ENCODE measurements around the gene ZNF503.

Gene ZNF503

DNA sequence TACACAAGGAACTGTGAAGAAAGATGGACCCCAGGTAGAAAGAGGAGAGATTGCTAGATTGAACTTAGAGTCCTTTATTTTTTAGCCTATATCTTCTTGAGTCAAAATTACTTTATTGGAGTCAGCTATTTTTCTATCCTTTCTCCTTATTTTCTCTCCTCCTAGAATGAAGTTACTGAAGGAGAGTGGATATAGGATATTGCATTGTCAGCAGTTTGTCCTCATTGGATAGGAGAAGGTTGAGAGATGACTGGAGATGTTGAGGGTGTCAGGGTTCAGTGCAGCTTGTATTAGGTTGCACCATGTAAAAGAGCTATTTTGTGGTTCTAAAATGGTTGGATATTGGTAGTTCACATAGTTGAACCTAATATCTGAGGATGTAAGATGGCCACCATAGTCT, 35.3 kb upstream of the ZNF503 start:
- TF ChIP-seq, protein P1, sequence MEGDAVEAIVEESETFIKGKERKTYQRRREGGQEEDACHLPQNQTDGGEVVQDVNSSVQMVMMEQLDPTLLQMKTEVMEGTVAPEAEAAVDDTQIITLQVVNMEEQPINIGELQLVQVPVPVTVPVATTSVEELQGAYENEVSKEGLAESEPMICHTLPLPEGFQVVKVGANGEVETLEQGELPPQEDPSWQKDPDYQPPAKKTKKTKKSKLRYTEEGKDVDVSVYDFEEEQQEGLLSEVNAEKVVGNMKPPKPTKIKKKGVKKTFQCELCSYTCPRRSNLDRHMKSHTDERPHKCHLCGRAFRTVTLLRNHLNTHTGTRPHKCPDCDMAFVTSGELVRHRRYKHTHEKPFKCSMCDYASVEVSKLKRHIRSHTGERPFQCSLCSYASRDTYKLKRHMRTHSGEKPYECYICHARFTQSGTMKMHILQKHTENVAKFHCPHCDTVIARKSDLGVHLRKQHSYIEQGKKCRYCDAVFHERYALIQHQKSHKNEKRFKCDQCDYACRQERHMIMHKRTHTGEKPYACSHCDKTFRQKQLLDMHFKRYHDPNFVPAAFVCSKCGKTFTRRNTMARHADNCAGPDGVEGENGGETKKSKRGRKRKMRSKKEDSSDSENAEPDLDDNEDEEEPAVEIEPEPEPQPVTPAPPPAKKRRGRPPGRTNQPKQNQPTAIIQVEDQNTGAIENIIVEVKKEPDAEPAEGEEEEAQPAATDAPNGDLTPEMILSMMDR (IDR thresholded peaks at IDR 0.05), result no peak

DNA sequence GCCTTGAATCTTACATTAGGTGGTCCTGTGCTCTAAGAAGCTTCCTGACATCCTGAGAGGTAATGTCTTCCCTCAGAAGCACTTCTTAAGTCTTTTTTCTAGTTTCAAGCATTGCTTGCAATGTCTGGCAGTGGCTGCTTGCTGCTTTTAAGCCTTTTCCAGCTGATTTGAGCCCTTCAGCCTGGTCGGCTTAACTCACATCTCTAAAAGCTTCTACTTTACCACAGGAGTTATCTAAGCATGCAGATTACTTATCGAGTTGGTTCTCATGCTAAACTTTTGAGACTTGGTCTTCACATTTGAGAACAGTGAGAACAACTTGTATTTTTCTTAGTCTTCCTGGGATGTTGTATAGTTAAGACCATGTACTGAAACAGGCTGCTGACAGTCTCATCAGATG, 33.7 kb upstream of the ZNF503 start:
- TF ChIP-seq, protein P1 (IDR thresholded peaks at IDR 0.05), result no peak

DNA sequence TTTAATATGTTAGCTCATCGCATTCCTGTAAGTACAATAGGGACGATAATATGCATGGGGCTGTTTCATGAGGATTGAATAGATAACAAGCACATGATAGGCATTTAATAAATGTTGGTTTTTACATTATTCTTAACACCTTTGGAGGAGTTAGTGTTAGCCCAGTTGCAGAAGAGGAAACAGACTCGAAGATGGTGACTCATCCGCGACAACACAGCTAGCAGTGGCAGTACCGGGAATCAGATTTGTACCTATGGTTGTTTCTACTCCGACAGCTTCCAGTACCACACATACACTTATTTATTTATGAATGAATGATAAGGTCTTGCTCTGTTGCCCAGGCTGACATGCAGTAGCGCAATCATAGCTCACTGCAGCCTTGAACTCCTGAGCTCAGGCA, 32.7 kb upstream of the ZNF503 start:
- TF ChIP-seq, protein P1 (IDR thresholded peaks at IDR 0.05), result no peak

DNA sequence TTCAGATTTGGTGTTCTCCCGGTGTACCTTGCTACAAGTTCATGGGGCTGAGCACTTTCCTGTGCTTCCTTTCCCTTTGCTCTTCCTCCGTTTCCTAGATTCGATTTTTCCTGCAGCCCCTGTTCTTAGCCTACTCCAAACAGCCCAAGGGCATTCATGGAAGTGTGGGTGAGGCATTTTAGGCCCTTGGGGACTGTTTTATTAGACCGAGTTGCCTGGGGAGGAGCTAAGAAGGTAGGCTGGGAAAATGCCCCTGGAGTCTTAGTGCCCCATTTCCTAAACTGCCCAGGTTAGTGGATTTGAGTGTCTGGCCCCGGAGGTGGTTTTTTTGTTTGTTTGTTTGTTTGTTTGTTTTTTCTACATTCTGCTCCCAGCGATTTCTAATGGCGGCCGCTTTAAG, 31.7 kb upstream of the ZNF503 start:
- TF ChIP-seq, protein P1 (IDR thresholded peaks at IDR 0.05), result no peak

DNA sequence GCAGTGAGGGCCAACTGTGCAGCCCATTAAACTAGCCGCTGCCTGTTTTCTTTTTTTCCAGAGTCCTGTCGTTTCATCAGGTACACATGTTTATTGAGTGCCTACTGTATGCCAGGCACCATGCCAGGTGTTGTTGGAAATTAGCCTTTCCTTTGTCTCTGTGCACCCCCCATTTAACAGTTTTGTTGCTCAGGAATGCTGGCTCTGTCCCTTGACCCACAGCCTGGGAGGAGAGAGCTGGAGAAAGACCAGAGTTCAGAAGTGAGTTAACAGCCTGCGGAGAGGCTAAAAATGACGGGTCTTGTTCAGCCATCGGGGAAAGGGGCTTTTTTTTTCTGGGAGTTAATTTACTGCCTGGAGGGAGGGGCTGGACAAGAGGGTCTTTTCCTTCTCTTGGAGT, 31.2 kb upstream of the ZNF503 start:
- TF ChIP-seq, protein P1 (IDR thresholded peaks at IDR 0.05), result no peak

DNA sequence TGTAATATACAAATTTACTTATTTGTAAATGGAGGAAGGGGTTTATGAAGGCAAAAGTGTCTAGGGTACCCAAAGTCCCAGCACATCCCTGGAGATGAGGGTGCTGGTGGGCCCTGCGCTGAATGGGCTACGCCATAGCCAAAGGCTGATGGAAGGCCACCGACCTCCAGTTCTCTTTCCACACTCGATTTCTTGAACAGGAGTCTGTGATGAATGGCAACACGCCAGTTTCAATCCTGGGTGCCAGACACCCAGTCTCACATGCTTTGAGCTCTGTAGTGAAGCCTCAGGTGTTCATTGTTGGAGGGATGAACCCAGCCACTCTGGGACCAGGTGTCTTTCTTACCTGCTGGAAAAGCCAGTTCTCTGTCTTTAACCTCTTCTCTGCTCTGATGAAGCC, 30.6 kb upstream of the ZNF503 start:
- TF ChIP-seq, protein P1 (IDR thresholded peaks at IDR 0.05), result no peak

DNA sequence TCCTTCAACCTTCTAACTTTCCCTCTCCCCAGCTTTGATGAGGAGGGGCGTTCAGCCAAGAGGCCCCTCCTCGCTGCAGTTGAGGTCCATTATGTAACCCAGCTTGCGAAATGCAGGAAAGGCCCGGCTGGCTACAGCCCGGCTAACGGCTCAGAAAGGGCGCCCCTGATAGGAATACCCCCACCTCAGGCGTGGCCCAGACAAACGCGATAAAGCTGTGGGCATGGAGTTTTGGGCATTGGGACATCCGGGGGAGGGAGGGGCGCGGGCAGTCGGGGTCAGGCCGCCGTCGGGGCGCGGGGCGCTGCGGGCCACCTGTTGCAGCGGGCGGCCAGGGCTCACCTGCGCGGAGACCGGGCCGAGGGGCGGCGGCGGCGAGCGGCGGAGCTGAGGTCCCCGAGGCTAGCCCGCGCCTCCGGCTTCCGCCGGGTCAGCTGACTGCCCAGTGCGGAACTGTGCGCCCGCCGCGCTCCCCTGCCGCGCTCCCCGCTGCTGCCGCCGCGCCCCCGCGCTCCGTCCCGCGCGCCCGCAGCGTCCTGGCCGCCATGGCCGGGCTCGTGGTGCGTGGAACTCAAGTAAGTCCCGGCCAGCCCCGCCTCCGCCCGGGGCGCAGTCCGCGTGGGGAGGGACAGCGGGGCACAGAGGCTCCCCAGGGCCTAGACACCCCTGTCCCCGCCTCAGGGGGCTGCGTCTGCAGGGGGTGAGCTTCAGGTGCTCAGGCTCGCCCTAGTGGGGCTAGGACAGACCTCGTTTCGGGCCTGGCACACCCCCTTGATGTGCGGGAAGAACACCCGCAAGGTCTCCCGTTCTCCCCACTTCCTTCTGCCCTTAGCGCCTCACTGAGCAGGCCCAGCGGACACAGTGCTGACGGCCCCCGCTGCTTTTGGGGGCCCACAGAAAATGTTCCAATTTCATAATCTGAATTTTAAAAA, 29.9 kb upstream of the ZNF503 start, which contains the start of gene LRMDA:
Gene LRMDA, plus strand, starts transcription at position 445 of the 932 bp plus-strand sequence.
- TF ChIP-seq, protein P1 (IDR thresholded peaks at IDR 0.05), result no peak
